HL-60/S4 treated with phorbol 12-myristate 13-acetate at 8.2 ng/mL for 4 days and 3 days (cell line): ENCODE measurements around the gene ACAD9.
"Not testable (repeated sequence)": the region's sequence is repeated elsewhere in the genome, so short reads cannot be mapped to it uniquely, and the experiment has no call there.

Source experiments
- in situ Hi-C: fragments of 300-500 bp; cut with MboI; formaldehyde crosslinking; loops from 2 replicates; pipeline ENCODE4 v1.15.0; 2022; ENCODE audit warnings: low sequenced_read_pairs

Gene ACAD9

GRCh38 chr3:128879125-128879969 lies at the start of gene ACAD9:
TSS of gene ACAD9 (plus strand) at chr3:128879620. CDS start at chr3:128879692, 72 bp downstream.
- in situ Hi-C loops: no loop called here

GRCh38 chr3:128829925-128830625 lies 49.3 kb upstream of the ACAD9 start:
- in situ Hi-C loops: not testable (repeated sequence)

GRCh38 chr3:128830762-128831161 lies 48.7 kb upstream of the ACAD9 start:
- in situ Hi-C loops: not testable (repeated sequence)

GRCh38 chr3:128832979-128833378 lies 46.4 kb upstream of the ACAD9 start:
- in situ Hi-C loops: not testable (repeated sequence)

- in situ Hi-C loops: no loop called here
These were observed 44.3 kb upstream of the ACAD9 start for GRCh38 chr3:128835096-128835495.

GRCh38 chr3:128841926-128842920 lies 37.2 kb upstream of the ACAD9 start:
- in situ Hi-C loops: no loop called here

GRCh38 chr3:128844502-128844901 lies 34.9 kb upstream of the ACAD9 start:
- in situ Hi-C loops: no loop called here

- in situ Hi-C loops: no loop called here
These were observed 34.2 kb upstream of the ACAD9 start for GRCh38 chr3:128845119-128845777.

- in situ Hi-C loops: no loop called here
These were observed 33.5 kb upstream of the ACAD9 start for GRCh38 chr3:128845778-128846485.

- in situ Hi-C loops: no loop called here
These were observed 32.9 kb upstream of the ACAD9 start for GRCh38 chr3:128846486-128846891.

GRCh38 chr3:128847666-128848370 lies 31.6 kb upstream of the ACAD9 start:
- in situ Hi-C loops: no loop called here

GRCh38 chr3:128848936-128849335 lies 30.5 kb upstream of the ACAD9 start:
- in situ Hi-C loops: no loop called here

- in situ Hi-C loops: no loop called here
These were observed 29.4 kb upstream of the ACAD9 start for GRCh38 chr3:128849911-128850455.

- in situ Hi-C loops: no loop called here
These were observed 28.9 kb upstream of the ACAD9 start for GRCh38 chr3:128850544-128850943.

- in situ Hi-C loops: no loop called here
These were observed 27.8 kb upstream of the ACAD9 start for GRCh38 chr3:128851601-128852000.

- in situ Hi-C loops: no loop called here
These were observed 25.6 kb upstream of the ACAD9 start for GRCh38 chr3:128853826-128854225.

GRCh38 chr3:128854475-128854874 lies 24.9 kb upstream of the ACAD9 start:
- in situ Hi-C loops: no loop called here

- in situ Hi-C loops: no loop called here
These were observed 23.9 kb upstream of the ACAD9 start for GRCh38 chr3:128855569-128855968.

- in situ Hi-C loops: no loop called here
These were observed 21.3 kb upstream of the ACAD9 start for GRCh38 chr3:128858167-128858566.
